Progenitor cell of endocrine pancreas (in vitro differentiated cells): ENCODE results near the gene IQGAP3. TPM values are rescaled to one million over a fixed set of nuclear protein-coding genes. Genes with fewer than 3 reads are reported as not detected.
A peak's percentile ranks its signal among the peaks of the same experiment; 100 is the strongest.
"Not testable (repeated sequence)": the region's sequence is repeated elsewhere in the genome, so short reads cannot be mapped to it uniquely, and the experiment has no call there.

Experiments
- DNase-seq: peaks from one replicate; pipeline ENCODE4 v3.0.0; 2021; ENCODE audit warnings: low spot score; ENCODE audit not compliant: unreplicated experiment
- H3K27ac Mint-ChIP-seq: 2 replicates; pipeline ENCODE4 v1.8.0; 2021; ENCODE audit warnings: mild to moderate bottlenecking, moderate library complexity, mixed read lengths
- H3K27me3 Mint-ChIP-seq: 2 replicates; pipeline ENCODE4 v1.8.0; 2021; ENCODE audit warnings: mixed read lengths
- H3K36me3 Mint-ChIP-seq: 2 replicates; pipeline ENCODE4 v1.8.0; 2022; ENCODE audit warnings: mixed read lengths; ENCODE audit not compliant: insufficient read depth
- H3K4me1 Mint-ChIP-seq: 2 replicates; pipeline ENCODE4 v1.8.0; 2021; ENCODE audit warnings: low read depth, mixed read lengths
- H3K4me3 Mint-ChIP-seq: 2 replicates; pipeline ENCODE4 v1.8.0; 2021; ENCODE audit warnings: low read depth, mild to moderate bottlenecking, moderate library complexity, mixed read lengths
- H3K9me3 Mint-ChIP-seq: 2 replicates; pipeline ENCODE4 v1.8.0; 2021; ENCODE audit warnings: low read depth, mixed read lengths
- total RNA-seq: library from RNA; stranded (reverse); gene quantifications from 2 replicates; pipeline ENCODE4 v1.2.1, GENCODE V29; 2021
- TF ChIP-seq, protein P1 (sequence below): fragments of 200-600 bp; sonication (generic); IDR thresholded peaks from one replicate; pipeline ENCODE4 v1.5.0; 2021; ENCODE audit warnings: antibody characterized with exemption, mild to moderate bottlenecking; ENCODE audit not compliant: unreplicated experiment

Gene IQGAP3
- total RNA-seq, 1 donor from 2014 or later, result 29.6 TPM

- TF ChIP-seq, protein P1, sequence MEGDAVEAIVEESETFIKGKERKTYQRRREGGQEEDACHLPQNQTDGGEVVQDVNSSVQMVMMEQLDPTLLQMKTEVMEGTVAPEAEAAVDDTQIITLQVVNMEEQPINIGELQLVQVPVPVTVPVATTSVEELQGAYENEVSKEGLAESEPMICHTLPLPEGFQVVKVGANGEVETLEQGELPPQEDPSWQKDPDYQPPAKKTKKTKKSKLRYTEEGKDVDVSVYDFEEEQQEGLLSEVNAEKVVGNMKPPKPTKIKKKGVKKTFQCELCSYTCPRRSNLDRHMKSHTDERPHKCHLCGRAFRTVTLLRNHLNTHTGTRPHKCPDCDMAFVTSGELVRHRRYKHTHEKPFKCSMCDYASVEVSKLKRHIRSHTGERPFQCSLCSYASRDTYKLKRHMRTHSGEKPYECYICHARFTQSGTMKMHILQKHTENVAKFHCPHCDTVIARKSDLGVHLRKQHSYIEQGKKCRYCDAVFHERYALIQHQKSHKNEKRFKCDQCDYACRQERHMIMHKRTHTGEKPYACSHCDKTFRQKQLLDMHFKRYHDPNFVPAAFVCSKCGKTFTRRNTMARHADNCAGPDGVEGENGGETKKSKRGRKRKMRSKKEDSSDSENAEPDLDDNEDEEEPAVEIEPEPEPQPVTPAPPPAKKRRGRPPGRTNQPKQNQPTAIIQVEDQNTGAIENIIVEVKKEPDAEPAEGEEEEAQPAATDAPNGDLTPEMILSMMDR, result no peak
- peaks cover 7% of the 10 kb centered on the region for H3K36me3 Mint-ChIP-seq
- no peaks in the 10 kb centered on the region for H3K9me3 Mint-ChIP-seq
These were observed 18.2 kb upstream of the IQGAP3 start for GRCh38 chr1:156590326-156591180.

DNA sequence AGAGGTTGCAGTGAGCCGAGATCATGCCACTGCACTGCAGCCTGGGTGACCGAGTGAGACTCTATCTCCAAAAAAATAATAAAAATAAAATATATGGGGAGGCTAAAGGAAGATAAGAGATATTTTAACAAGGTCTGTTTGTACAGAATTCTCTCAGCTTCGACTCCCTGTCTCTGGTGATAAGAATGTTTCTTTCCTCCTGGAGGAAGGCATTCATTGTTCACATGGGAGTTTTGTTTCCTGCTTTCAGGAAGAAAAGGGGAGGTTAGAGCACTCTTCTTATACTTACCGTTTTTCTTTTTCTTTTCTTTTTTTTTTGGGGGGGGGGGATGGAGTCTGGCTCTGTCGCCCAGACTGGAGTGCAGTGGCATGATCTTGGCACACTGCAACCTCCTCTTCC, 17.2 kb upstream of the IQGAP3 start:
- Mint-ChIP-seq H3K9me3 (no peaks in the 10 kb centered on the region), H3K36me3 (no peaks in the 10 kb centered on the region), H3K4me1 (peaks cover 4% of the 10 kb centered on the region), H3K4me3 (no peak overlapping the region), H3K27ac (no peak overlapping the region), H3K27me3 (peaks cover 9% of the 10 kb centered on the region)
- DNase-seq, result no peak
- TF ChIP-seq, protein P1, result no peak

More at GRCh38 chr1:156590326-156591180, 18.2 kb upstream of the IQGAP3 start:
- Mint-ChIP-seq H3K4me3 (peak overlapping the region; percentile 85), H3K27me3 (peaks cover 2% of the 10 kb centered on the region), H3K27ac (no peak overlapping the region), H3K4me1 (peaks cover 4% of the 10 kb centered on the region)
- DNase-seq, result no peak

GRCh38 chr1:156587927-156588326, 15.6 kb upstream of the IQGAP3 start:
- H3K36me3 Mint-ChIP-seq, H3K4me3 Mint-ChIP-seq, H3K27ac Mint-ChIP-seq, H3K4me1 Mint-ChIP-seq, DNase-seq, H3K27me3 Mint-ChIP-seq, H3K9me3 Mint-ChIP-seq: not testable (repeated sequence)

DNA sequence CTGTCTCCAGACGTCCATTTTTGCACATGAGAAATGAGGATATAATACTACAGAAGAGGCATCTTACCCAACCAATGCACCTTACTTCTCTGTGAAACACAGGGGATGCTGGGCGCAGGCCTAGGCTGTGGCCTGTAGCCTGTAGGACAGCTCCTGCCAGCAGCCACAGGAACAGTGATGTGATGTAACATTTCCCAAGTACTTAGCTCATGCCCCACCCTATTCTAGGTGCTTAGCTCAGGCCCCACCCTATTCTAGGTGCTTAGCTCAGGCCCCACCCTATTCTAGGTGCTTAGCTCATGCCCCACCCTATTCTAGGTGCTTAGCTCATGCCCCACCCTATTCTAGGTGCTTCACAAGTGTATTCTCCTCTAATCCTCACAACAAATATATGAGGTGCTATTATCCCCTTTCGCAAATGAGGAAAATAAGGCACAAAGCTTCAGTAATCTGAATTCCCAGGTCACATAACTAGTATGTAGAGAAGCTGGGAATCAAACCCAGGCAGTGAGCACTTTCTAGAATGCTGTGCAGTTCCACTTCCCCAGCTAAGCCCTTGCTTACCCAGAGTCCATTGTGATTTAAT, 14.6 kb upstream of the IQGAP3 start:
- no peaks in the 10 kb centered on the region for H3K36me3 Mint-ChIP-seq
- H3K4me3 Mint-ChIP-seq, result no peak overlapping the region
- H3K27ac Mint-ChIP-seq, result no peak overlapping the region
- no peak for DNase-seq
- peaks cover 9% of the 10 kb centered on the region for H3K27me3 Mint-ChIP-seq
- no peaks in the 10 kb centered on the region for H3K9me3 Mint-ChIP-seq
- peaks cover 5% of the 10 kb centered on the region for H3K4me1 Mint-ChIP-seq
- TF ChIP-seq, protein P1, result no peak

DNA sequence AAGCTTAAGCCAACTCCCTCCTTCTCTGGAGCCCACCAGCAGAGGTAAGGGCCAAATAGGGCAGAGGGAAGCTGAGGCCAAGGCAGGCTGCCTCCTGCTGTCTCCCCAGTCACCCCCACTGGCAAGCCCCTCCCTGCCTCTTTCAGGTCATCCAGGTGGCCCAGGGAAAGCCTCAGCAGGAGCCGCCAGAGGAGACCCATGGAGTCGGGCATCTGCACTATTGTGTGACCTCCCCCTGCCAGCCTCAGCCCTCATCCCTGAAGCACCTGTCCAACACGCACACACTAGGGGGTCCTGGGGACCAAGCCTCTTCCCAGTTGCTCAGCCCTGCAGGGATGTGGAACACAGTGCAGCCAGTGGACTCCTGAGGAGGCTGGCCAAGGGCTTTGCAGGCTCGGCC, 14.0 kb upstream of the IQGAP3 start:
- H3K9me3 Mint-ChIP-seq, result no peaks in the 10 kb centered on the region
- peaks cover 9% of the 10 kb centered on the region for H3K27me3 Mint-ChIP-seq

More for the DNA sequence above, 14.0 kb upstream of the IQGAP3 start:
- Mint-ChIP-seq H3K4me3 (no peak overlapping the region), H3K4me1 (peaks cover 5% of the 10 kb centered on the region), H3K27ac (no peak overlapping the region), H3K36me3 (no peaks in the 10 kb centered on the region)
- TF ChIP-seq, protein P1, result no peak
- no peak for DNase-seq
